GM10266 (cell line): Measurements from ENCODE around the gene TMCO6.

Source experiments
- DNase-seq: peaks from one replicate; pipeline ENCODE4 v3.0.0; 2012; ENCODE audit errors: extremely low spot score
- CTCF ChIP-seq: IDR thresholded peaks from 2 replicates; pipeline ENCODE4 v1.5.1; 2012; ENCODE audit warnings: mild to moderate bottlenecking, low read depth; ENCODE audit not compliant: control insufficient read depth, insufficient read depth; ENCODE audit errors: missing control alignments

TMCO6 gene

GRCh38 chr5:140631036-140631417 is 8.2 kb upstream of the TMCO6 start:
- no peak for DNase-seq
- TF ChIP-seq CTCF: no peak

DNA sequence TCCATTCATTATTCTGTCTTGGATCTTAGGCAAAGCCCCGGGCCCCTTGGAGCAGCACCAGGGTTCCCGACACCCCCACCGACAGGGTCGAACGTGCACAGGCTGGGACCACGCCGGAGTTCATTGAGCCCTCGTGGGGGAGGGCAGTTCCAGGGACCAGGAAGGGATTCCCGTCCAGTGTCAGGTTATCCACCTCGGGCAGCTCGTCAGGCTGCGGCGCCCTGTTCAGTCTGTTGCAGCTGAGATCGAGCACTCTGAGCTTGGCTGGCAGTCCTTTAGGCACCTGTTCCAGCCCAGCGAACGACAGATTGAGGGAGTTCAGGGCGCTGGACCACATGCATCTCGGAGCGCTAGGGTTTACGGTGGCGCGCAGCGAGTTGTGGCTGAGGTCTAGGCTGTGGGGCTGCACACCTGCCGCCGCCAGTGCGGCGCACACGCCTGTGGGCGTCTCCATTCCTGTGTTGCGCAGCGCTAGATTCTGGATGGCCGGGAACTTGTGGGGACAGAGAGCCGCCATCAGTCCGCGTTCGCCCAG is 7.4 kb upstream of the TMCO6 start:
- TF ChIP-seq CTCF: no peak
- DNase-seq: no peak

DNA sequence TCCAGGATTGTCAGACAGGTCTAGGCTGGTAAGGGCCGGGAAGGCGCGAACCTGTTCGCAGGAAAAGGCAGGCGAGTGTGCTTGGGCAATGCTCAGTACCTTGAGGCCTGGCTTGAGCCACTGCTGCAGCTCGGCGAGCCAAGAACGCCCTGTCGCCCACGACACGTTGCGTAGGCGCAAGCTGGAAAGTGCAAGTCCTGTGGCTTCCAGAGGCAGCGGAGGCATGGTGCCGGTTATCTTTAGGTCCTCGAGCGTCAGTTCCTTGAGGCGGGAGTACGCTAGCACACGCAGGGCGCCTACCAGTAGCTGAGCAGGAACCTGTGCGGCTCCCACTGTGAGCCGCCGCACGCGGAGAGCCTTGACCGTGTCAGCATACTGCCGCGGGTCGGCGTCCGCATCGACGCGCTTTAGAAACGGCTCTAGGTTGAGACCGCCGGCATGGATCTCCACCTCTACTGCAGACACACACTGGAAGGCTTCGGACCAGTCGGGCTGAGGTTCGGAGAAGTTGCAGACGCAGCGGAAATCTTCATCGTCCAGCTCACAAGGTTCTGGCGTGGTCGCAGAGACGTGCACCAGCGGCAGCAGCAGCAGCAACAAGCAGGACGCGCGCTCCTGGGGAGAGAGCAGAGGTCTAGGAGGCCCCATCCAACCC is 6.8 kb upstream of the TMCO6 start:
- no peak for TF ChIP-seq CTCF
- peak; percentile 48 for DNase-seq

GRCh38 chr5:140633021-140633471 is 6.2 kb upstream of the TMCO6 start, which contains the start of gene CD14:
Gene CD14 (minus strand): TSS chr5:140633175. CDS start chr5:140633071, 104 bp downstream.
- TF ChIP-seq CTCF: no peak
- DNase-seq: no peak

DNA sequence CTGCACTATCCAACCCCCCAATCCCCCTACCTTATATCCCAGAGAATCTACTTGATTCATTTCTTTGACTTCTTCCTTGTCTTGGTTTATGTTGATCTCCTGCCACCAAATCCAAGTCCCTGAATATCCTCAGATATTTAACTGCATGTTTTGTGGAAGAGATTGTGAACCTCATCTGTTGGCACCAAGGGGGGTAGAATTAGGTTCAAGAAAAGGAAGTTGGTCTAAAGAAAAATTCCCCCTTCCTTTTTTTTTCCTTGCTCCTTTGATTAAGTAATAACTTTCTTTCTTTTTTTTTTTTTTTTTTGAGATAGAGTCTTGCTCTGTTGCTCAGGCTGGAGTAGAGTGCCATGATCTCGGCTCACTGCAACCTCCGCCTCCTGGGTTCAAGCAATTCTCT is 5.8 kb upstream of the TMCO6 start:
- no peak for DNase-seq
- no peak for TF ChIP-seq CTCF

- DNase-seq: no peak
- no peak for TF ChIP-seq CTCF
Observed at GRCh38 chr5:140634103-140634502, 5.1 kb upstream of the TMCO6 start.
